CD4-positive, alpha-beta T cell treated with Interleukin-6 for 4 hours (primary cell): Measurements from ENCODE around the gene TIGIT.

Experiments used
- DNase-seq: peaks from one replicate; pipeline ENCODE4 v3.0.0-alpha.2; 2020; ENCODE audit warnings: mixed read lengths

Gene TIGIT

DNA sequence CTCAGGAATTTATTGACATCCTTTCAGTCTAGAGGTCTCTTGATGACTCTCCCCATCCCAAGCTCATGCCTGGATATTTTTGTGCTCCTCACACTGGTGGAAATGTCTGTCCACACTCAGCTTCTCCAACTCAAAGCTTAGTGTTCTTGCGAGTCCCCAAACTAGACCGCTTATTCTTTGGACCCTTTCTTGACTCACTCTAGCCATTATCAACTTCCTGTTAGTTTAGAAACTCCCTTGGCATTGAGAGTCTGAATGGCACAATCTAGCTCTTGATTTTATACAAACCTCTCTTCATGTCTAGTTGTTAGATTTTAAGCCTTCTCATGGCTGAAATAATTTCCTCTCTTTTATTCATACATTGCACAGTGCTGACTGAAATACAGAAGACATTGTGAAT, 19.6 kb downstream of the TIGIT start:
- no peak for DNase-seq

DNA sequence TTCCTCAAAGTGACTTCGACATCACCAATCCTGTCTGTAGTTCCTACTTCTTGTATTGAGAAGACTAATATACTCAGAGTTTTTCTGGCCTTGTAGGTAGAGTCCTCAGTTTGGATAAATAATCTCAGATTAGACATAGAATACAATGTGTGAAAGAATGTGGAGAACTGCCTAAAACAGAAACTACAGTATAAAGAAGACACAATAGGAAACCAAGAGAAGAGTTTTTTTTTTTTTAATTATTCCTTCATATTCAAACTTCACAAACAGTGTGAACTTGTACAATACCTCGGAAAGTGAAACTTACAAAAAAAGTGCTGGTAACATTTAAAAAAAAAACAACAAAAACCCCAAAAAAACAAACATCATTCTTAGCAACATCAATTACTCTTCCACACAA, 20.5 kb downstream of the TIGIT start:
- DNase-seq, result no peak

DNA sequence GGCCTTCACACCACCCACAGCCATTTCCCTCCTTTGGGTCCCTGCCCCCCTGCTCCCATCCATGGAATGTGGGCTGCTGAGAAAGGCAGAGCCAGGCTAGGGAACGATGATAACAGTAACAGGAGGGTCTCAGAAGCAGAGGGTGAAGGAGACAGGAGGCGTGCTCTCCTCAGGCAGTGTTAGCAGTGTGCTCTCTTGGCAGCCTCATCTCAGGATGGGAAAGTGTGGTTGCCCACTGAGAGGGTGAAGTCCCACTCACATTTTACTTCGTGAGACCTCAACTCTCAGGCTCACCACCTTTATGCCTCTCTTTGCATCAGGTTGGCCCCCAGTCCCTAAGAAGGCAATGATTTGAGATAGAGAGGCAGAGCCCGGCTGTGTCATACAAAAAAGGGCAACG, 24.5 kb downstream of the TIGIT start:
- no peak for DNase-seq

GRCh38 chr3:114319453-114319852, 25.6 kb downstream of the TIGIT start:
- no peak for DNase-seq

DNA sequence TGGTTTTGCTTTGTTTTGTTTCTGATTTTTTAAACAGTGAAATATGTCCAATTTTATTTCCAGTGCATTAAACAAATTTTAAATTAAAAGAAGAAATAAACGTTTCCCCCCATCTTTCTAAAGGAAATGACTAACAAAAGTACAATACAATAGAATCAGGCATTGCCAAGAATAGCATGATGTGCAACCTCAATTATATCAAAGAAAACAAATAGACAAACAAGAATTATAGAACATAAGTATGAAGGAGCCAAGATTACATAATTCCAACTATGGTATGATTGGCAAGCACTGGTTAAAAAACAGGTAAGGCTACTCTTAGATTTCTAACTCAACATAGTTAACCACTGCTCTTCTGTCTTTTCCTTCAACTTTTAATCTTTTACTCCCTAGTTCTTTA, 26.4 kb downstream of the TIGIT start:
- DNase-seq, result no peak

- DNase-seq, result no peak
Measured at GRCh38 chr3:114323546-114324254, 29.9 kb downstream of the TIGIT start.

DNA sequence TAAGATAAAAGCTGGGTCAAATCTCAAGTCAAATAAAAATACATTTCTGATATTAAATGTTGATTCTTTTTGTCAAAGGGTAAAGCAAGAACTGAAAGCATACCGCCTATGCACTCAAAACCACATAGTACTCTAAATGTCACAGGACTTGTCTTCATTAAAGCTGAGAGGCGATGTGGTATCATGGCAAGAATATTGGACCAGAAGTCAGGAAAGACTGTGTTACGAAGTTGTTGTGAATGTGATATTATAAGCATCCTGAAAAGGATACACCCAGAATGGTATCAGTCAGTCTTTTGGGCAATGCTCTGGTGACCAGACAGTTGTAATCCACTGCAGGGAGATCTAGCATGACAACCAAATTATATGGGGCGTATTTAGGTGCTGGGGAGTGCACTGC, 33.8 kb downstream of the TIGIT start:
- no peak for DNase-seq

GRCh38 chr3:114328345-114328744, 34.5 kb downstream of the TIGIT start:
- DNase-seq, result no peak

DNA sequence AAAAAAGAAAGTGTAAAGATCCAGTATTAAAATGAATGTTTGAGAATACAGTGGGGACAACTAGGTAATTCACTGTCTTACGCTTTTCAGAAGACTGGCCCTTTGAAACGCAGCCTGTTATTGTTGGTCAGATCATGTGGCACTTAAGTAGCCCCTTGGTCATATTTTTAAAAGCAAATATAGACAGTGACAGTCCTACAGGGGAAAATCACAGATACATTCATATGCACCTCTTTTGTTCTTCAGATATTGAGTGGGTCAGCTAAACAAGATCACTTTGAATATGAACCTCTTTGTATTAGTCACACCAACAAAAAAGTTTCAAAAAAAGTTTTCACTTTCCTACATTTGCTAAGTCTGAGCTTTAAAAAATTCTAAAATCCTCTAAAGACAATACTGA, 36.0 kb downstream of the TIGIT start:
- DNase-seq, result no peak

DNA sequence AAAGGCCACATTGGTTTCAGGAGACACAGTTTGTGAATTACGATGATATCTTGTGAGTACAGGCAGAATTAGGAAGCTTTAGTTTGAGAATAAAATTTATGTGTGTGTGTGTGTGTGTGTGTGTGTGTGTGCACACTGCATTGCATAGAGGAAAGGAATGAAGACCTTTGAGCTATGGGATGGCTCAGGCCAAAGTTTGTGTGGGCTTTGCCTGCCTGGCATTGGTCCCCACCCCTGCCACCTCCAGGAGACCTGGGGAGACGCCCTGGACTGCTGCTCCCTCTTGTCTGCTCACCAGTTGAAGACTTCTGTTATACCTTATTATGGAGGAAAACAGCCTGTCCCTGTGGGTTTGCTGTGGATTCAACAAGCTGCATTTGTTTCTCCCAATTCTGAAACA, 37.2 kb downstream of the TIGIT start:
- DNase-seq, result no peak

GRCh38 chr3:114331710-114332109, 37.9 kb downstream of the TIGIT start:
- DNase-seq, result no peak

DNA sequence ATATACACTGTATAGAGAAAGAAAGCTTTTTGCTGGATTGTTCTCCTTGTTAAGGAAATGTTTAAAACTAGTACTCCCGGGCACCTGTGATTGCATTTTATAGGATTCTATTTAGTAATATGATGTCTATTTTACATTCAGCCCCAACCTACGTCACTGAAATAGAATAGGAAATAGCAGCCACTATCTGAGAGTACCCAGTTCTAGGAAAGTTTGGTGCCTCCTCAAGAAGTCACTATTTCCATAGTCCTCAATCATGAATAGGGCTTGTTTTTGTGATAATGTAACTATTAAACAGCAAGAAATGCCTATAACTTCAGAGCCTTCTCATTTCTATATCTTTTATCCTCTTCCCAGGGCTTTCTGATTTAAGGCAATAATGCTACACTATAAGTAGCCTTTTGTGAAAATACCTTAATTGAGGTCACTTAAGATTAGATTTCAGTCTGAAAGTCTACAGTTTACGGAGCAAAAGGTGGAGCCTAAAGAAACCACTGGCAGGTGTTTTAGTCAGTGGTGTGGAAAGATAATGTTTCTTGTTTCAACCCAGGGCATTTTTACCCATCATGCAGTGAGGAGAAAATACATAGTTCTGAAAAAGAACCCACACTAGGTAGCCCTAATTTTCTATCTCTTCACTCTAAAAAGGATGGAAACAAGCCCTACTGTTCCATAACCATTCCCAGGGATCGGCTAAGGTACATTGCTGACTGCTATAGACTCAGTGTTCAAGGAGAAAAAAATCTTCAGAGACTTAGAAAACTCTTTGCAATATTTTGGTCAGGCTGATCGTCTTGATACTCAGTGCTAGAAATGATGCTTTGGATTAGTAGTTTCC, 38.7 kb downstream of the TIGIT start:
- no peak for DNase-seq

GRCh38 chr3:114333180-114333922, 39.5 kb downstream of the TIGIT start:
- no peak for DNase-seq

DNA sequence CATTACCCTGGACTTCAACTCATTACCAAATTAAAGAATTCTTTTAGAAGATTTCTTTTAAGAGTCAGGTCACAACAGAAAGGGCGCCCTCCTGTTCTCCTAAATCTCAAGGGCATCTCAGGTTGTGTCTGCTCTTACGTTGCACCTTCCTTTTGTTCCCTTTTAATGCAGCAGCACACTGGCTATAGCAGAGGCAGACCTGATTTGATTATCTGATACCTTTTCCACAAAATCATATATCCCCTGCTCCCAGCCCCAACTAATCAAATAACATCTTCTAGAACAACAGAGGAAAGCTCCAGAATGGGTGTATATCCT, 40.1 kb downstream of the TIGIT start:
- DNase-seq, result no peak

DNA sequence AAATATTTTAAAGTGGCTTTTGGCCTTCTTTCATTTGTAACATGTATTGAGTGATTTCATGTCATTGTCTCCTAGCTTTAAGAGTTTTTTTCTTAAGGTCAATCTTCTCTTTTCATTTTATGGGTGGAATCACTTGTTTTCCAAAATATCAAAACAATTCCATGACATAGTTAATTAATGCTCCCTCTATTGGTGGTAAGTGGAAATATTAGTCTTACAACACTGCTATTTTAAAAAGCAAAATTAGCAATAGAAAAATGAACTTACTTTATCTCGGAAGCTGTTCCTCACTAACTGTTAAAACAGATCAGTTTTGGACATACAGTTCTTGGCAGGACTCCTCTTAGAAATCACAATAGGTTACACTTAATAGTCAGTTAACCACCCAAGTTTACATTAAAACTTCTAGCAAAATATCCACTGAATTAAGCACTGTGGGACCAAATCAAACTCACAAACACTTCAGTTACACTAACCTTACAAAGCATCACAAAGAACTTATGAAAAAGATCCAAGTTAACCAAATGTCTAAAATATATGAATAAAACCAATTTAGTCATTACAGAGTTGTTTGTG, 42.4 kb downstream of the TIGIT start:
- no peak for DNase-seq

- no peak for DNase-seq
Measured at GRCh38 chr3:114336857-114337256, 43.0 kb downstream of the TIGIT start.

GRCh38 chr3:114338651-114339357, 45.0 kb downstream of the TIGIT start:
- no peak for DNase-seq

DNA sequence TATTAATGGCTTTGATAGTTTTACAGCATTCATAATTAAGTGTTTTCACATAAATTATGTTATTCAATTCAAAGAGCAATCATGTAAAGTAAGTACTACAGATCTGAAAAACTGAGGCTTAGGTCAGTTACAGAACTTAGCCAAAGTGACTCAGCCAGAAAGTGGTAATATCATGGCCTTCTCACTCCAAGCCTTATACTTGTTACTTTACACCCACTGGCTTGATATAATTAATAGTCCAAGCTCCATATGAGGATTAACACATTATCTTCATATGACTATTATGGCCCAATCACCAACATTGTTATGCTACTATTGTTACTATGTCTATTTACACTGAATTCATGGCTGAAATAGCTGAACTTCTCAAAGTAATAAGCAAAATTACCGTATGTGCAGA, 50.7 kb downstream of the TIGIT start:
- no peak for DNase-seq

GRCh38 chr3:114350271-114350670, 56.4 kb downstream of the TIGIT start:
- no peak for DNase-seq

- no peak for DNase-seq
Measured at GRCh38 chr3:114350690-114351089, 56.9 kb downstream of the TIGIT start.

- no peak for DNase-seq
Measured at GRCh38 chr3:114351123-114351821, 57.4 kb downstream of the TIGIT start.

DNA sequence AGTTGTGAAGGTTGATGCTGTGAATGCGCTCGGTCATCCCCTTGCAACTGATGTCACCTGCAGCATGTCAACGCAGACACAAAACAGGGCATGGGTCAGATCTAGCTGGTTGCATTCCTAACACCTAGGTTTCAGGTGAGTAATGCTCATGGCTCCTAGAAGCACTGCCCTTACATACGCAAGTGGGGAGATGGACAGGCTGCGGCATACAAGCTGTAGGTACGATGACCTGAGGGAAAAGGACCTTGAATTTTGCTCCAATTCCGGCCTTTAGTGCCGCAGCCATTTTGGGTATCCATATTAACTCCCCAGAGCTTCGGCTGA, 58.0 kb downstream of the TIGIT start:
- DNase-seq, result no peak
